ENCODE data around the gene MIEF2. TPM values are rescaled to one million over a fixed set of nuclear protein-coding genes. Genes with fewer than 3 reads are reported as not detected.

Gene MIEF2
- total RNA-seq, 1 donor from 2014 or later = 18.4 TPM

DNA sequence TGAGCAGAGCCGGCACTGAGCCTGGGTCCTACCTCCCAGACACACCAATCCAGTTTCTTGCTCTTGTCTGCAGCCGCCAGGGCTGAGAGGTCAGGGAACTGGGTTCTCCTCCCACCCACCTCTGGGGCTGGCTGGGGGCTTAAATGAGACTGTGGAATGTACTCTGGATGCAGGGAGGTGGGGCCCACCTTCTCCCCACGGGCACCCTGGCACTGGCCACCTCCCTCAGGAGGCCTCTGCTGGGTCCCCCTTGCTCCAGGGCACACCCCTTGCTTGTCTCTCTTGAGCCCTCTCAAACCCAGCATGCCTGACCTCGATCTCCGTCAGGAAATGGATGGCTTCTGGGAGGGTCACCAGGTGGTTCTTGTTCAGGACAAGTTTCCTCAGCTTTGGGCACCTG lies 8.3 kb upstream of the MIEF2 start:
- TF ChIP-seq POLR2AphosphoS5 (IDR thresholded peaks at IDR 0.05; ENCODE audit: insufficient read depth in 1 of 2, low read depth in 1 of 2) (no peak), POLR2A (IDR thresholded peaks at IDR 0.05) (no peak)
- TF ChIP-seq, protein P1, sequence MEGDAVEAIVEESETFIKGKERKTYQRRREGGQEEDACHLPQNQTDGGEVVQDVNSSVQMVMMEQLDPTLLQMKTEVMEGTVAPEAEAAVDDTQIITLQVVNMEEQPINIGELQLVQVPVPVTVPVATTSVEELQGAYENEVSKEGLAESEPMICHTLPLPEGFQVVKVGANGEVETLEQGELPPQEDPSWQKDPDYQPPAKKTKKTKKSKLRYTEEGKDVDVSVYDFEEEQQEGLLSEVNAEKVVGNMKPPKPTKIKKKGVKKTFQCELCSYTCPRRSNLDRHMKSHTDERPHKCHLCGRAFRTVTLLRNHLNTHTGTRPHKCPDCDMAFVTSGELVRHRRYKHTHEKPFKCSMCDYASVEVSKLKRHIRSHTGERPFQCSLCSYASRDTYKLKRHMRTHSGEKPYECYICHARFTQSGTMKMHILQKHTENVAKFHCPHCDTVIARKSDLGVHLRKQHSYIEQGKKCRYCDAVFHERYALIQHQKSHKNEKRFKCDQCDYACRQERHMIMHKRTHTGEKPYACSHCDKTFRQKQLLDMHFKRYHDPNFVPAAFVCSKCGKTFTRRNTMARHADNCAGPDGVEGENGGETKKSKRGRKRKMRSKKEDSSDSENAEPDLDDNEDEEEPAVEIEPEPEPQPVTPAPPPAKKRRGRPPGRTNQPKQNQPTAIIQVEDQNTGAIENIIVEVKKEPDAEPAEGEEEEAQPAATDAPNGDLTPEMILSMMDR (IDR thresholded peaks at IDR 0.05) = no peak
- Histone ChIP-seq H3K4me3 (no peak overlapping the region), H3K4me1 (peaks cover 38% of the 10 kb centered on the region), H3K9me3 (no peaks in the 10 kb centered on the region), H3K36me3 (peaks cover 0 to 85% of the 10 kb centered on the region in 2 donors), H3K27ac (no peak overlapping the region), H3K27me3 (no peaks in the 10 kb centered on the region)
- intact Hi-C loops (cut with DNase I) = no loop called here
- DNase-seq (ENCODE audit: extremely low spot score in 2 of 2) = no peak

DNA sequence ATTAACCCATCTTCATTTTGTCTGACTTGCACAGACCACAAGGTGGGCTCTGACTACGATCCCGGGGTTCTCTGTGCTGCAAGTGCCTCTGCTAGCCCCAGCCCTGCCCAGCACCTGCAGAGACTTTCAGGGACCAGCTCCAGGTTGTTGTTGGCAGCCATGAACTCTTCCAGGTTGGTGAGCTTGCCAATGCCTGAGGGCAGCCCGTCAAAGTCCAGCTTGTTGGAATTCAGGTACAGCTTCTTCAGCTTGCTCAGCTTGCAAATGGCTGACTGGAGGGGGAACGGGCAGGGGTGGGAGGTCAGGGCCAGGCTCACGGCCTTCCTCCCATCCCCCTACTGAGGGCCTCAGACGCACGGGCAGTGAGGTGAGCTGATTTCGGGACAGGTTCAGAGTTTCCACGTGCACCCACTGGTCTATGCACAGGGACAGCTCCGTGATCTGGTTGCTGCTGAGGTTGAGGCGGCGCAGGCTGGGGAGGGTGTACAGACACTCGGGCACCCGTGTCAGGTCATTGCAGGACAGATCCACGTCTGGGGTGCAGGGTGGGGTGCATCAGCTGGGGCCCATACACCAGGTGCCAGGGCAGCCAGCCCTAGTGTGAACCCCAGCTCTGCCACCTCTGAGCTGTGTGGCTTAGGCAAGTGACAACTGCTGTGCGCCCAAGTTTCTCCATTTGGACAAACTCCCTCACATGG lies 7.1 kb upstream of the MIEF2 start:
- TF ChIP-seq POLR2AphosphoS5 (IDR thresholded peaks at IDR 0.05; ENCODE audit: insufficient read depth in 1 of 2, low read depth in 1 of 2) (no peak), POLR2A (IDR thresholded peaks at IDR 0.05) (no peak)
- TF ChIP-seq, protein P1 (IDR thresholded peaks at IDR 0.05) = no peak

DNA sequence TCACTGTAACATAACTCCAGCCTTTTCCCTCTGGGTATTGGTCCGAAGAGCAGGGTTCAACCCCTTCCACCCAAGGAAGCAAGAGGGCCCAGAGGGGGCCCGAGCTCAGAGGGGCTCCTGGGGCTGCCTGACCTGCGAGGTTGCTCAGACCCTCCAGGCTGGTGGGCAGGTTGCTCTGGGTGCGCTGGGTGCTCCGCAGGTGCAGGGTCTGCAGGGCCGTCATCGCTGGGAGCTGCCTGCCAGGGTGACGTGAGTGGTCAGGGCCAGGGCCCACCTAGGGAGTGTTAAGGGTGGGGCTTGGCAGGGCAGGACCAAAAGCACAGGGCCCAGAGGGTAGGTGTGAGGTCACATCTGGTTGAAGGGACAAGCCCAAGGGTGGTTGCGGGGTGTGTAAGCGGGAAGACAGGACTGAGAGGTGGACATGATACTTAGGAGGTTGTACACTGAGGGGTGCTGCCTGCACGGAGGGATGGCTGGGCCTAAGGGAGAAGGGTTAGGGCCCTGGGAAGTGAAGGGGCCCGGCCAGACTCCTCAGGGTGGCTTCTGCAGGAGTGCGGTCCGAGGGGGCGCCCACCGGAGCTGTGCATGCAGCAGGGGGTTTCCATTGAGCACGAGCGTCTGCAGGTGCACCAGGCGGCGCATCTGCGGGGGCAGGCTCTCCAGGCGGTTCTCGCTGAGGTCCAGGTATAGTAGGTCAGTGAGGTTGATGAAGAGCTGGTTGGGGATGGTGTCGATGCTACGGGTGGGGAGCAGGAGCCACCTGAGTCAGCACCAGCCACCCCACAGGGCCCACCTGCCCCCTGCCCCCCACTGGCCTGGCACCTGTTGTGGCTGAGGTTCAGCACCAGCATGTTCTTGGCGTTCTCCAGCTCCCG lies 6.3 kb upstream of the MIEF2 start:
- intact Hi-C loops (cut with DNase I) = no loop called here

More for the DNA sequence above, 7.1 kb upstream of the MIEF2 start:
- intact Hi-C loops (cut with DNase I) = no loop called here
- Histone ChIP-seq H3K27me3 (no peaks in the 10 kb centered on the region), H3K27ac (no peak overlapping the region), H3K4me3 (no peak overlapping the region), H3K9me3 (no peaks in the 10 kb centered on the region), H3K36me3 (peaks cover 0 to 79% of the 10 kb centered on the region in 2 donors), H3K4me1 (peaks cover 34% of the 10 kb centered on the region)
- no peak for DNase-seq (ENCODE audit: extremely low spot score in 2 of 2)

DNA sequence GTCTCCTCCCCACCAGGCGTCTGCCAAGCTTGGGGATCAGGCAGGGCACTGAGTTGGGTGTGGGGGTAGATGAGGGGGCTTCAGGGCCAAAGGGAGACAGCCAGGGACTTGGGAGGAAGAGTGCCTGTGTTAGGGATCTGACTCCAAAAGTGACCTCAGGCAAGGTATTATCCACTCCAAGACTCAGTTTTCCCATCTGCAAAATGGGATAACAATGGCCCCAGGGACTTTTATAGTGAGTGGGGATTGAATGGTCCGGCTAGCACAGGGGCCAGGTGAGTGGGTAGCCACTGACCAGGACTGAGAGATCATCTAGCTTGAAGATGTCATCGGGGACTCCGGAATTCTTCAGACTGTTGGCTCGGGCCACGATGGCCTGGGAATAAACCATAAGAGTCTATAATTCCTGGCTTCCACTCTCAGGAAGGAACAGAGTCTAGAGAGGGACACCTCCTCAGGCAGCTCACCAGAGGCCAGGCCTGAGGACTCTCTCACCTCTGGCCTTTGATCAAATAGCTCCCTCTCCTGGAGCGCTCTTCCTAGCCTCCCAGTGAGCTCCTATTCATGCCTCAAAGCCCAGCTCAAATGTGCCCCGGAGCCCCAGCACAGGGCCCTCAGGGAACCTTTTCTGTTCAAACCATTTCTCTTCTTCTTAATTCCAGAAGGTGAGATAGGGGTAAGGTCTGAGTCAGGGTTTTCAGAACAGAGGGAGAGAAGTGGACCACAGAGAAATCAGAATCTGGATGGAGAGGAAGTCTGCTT lies 5.4 kb upstream of the MIEF2 start:
- Histone ChIP-seq H3K36me3 (peaks cover 0 to 68% of the 10 kb centered on the region in 2 donors), H3K9me3 (no peaks in the 10 kb centered on the region)
- no peak for DNase-seq (ENCODE audit: extremely low spot score in 2 of 2)

More for the DNA sequence above, 6.3 kb upstream of the MIEF2 start:
- no peak overlapping the region for H3K27ac ChIP-seq
- H3K36me3 ChIP-seq = peaks cover 0 to 74% of the 10 kb centered on the region in 2 donors
- no peaks in the 10 kb centered on the region for H3K27me3 ChIP-seq
- TF ChIP-seq, protein P1 (IDR thresholded peaks at IDR 0.05) = no peak
- no peak for TF ChIP-seq POLR2A (IDR thresholded peaks at IDR 0.05)
- TF ChIP-seq POLR2AphosphoS5 (IDR thresholded peaks at IDR 0.05; ENCODE audit: insufficient read depth in 1 of 2, low read depth in 1 of 2) = no peak
- H3K4me3 ChIP-seq = no peak overlapping the region
- DNase-seq (ENCODE audit: extremely low spot score in 2 of 2) = no peak
- H3K4me1 ChIP-seq = peaks cover 31% of the 10 kb centered on the region
- H3K9me3 ChIP-seq = no peaks in the 10 kb centered on the region

More for the DNA sequence above, 5.4 kb upstream of the MIEF2 start:
- Histone ChIP-seq H3K27me3 (no peaks in the 10 kb centered on the region), H3K4me3 (no peak overlapping the region), H3K27ac (no peak overlapping the region), H3K4me1 (peaks cover 40% of the 10 kb centered on the region)
- intact Hi-C loops (cut with DNase I) = no loop called here
- TF ChIP-seq, protein P1 (IDR thresholded peaks at IDR 0.05) = no peak
- TF ChIP-seq POLR2AphosphoS5 (IDR thresholded peaks at IDR 0.05; ENCODE audit: insufficient read depth in 1 of 2, low read depth in 1 of 2) (no peak), POLR2A (IDR thresholded peaks at IDR 0.05) (no peak)
